Measurements from ENCODE around the gene CINP.

DNA sequence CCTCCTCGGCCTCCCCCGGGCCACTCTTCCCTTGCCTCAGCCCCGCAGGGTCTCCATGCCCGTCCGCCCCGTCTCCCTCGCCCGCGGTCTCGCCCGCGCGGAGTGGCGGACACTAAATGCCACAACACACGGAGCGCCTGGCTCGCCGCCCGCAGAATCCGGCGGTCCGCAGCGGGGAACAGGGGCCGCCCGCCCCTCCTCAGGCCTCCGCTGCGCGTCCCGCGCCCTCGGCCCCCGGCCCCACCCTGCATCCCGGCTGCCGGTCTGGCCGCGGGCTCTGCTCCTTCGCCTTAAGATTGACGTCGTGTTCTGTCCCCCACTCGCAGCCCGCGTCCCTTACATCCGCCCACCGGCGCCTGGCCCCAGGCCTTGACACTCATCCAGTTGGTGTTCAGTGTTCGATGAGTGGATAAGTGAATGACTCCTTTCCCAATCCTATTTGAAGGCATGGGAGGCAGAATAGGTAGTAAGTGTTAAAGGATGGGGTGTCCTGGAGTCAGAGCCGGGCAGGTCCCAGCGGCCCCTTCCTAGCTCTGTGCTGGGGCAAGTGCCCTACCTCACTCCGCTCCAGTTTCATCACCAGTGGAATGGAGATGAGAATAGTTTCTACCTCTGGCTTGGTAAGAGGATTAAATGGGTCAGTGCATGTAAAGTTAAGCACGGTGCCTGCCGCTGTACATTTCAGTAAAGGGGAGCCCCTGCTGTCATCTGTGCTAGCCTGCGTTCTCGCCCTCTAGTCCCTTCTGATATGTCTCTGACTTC, 673 bp upstream of the CINP start:
- TF ChIP-seq JUND (IDR thresholded peaks at IDR 0.05) (no peak), YY1 (IDR thresholded peaks at IDR 0.05) (no peak), TAF1 (conservative IDR thresholded peaks at IDR 0.05) (no peak), SP1 (IDR thresholded peaks at IDR 0.05) (no peak), RAD21 (IDR thresholded peaks at IDR 0.05) (no peak), RXRA (IDR thresholded peaks at IDR 0.05) (no peak), HNF4A (conservative IDR thresholded peaks at IDR 0.05) (no peak), FOXA1 (IDR thresholded peaks at IDR 0.05) (no peak), GABPA (IDR thresholded peaks at IDR 0.05 in 1 of 2, conservative IDR thresholded peaks at IDR 0.05 in 1 of 2) (no peak)
- TF ChIP-seq, protein P1, sequence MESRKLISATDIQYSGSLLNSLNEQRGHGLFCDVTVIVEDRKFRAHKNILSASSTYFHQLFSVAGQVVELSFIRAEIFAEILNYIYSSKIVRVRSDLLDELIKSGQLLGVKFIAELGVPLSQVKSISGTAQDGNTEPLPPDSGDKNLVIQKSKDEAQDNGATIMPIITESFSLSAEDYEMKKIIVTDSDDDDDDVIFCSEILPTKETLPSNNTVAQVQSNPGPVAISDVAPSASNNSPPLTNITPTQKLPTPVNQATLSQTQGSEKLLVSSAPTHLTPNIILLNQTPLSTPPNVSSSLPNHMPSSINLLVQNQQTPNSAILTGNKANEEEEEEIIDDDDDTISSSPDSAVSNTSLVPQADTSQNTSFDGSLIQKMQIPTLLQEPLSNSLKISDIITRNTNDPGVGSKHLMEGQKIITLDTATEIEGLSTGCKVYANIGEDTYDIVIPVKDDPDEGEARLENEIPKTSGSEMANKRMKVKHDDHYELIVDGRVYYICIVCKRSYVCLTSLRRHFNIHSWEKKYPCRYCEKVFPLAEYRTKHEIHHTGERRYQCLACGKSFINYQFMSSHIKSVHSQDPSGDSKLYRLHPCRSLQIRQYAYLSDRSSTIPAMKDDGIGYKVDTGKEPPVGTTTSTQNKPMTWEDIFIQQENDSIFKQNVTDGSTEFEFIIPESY (IDR thresholded peaks at IDR 0.05), result no peak
- TF ChIP-seq, protein P2, sequence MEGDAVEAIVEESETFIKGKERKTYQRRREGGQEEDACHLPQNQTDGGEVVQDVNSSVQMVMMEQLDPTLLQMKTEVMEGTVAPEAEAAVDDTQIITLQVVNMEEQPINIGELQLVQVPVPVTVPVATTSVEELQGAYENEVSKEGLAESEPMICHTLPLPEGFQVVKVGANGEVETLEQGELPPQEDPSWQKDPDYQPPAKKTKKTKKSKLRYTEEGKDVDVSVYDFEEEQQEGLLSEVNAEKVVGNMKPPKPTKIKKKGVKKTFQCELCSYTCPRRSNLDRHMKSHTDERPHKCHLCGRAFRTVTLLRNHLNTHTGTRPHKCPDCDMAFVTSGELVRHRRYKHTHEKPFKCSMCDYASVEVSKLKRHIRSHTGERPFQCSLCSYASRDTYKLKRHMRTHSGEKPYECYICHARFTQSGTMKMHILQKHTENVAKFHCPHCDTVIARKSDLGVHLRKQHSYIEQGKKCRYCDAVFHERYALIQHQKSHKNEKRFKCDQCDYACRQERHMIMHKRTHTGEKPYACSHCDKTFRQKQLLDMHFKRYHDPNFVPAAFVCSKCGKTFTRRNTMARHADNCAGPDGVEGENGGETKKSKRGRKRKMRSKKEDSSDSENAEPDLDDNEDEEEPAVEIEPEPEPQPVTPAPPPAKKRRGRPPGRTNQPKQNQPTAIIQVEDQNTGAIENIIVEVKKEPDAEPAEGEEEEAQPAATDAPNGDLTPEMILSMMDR (IDR thresholded peaks at IDR 0.05; ENCODE audit: low read depth, low read length, missing input control), result no peak
- TF ChIP-seq, protein P3, sequence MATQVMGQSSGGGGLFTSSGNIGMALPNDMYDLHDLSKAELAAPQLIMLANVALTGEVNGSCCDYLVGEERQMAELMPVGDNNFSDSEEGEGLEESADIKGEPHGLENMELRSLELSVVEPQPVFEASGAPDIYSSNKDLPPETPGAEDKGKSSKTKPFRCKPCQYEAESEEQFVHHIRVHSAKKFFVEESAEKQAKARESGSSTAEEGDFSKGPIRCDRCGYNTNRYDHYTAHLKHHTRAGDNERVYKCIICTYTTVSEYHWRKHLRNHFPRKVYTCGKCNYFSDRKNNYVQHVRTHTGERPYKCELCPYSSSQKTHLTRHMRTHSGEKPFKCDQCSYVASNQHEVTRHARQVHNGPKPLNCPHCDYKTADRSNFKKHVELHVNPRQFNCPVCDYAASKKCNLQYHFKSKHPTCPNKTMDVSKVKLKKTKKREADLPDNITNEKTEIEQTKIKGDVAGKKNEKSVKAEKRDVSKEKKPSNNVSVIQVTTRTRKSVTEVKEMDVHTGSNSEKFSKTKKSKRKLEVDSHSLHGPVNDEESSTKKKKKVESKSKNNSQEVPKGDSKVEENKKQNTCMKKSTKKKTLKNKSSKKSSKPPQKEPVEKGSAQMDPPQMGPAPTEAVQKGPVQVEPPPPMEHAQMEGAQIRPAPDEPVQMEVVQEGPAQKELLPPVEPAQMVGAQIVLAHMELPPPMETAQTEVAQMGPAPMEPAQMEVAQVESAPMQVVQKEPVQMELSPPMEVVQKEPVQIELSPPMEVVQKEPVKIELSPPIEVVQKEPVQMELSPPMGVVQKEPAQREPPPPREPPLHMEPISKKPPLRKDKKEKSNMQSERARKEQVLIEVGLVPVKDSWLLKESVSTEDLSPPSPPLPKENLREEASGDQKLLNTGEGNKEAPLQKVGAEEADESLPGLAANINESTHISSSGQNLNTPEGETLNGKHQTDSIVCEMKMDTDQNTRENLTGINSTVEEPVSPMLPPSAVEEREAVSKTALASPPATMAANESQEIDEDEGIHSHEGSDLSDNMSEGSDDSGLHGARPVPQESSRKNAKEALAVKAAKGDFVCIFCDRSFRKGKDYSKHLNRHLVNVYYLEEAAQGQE (IDR thresholded peaks at IDR 0.05), result no peak
- TF ChIP-seq, protein P4, sequence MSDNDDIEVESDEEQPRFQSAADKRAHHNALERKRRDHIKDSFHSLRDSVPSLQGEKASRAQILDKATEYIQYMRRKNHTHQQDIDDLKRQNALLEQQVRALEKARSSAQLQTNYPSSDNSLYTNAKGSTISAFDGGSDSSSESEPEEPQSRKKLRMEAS (IDR thresholded peaks at IDR 0.05), result no peak
- TF ChIP-seq, protein P5, sequence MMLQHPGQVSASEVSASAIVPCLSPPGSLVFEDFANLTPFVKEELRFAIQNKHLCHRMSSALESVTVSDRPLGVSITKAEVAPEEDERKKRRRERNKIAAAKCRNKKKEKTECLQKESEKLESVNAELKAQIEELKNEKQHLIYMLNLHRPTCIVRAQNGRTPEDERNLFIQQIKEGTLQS (IDR thresholded peaks at IDR 0.05), result no peak

Data from liver (tissue), 3 donors.